ENCODE results near the gene GLB1L2.
"Not testable (repeated sequence)": the region's sequence is repeated elsewhere in the genome, so short reads cannot be mapped to it uniquely, and the experiment has no call there.

GRCh38 chr11:134321373-134321772 is 10.4 kb upstream of the GLB1L2 start:
- TF ChIP-seq CTCF (IDR thresholded peaks at IDR 0.05; ENCODE audit: low read depth, low read length); POLR2A (IDR thresholded peaks at IDR 0.05; ENCODE audit: extremely low read depth, insufficient read length); MYC (IDR thresholded peaks at IDR 0.05; ENCODE audit: low read depth, low read length): not testable (repeated sequence)

Data from NB4 (cell line).